ENCODE results near the gene PDE11A. TPM values are rescaled to one million over a fixed set of nuclear protein-coding genes. Genes with fewer than 3 reads are reported as not detected.

PDE11A gene
- total RNA-seq, 2 donors from 2014 or later, result 1.5 to 1.9 TPM

DNA sequence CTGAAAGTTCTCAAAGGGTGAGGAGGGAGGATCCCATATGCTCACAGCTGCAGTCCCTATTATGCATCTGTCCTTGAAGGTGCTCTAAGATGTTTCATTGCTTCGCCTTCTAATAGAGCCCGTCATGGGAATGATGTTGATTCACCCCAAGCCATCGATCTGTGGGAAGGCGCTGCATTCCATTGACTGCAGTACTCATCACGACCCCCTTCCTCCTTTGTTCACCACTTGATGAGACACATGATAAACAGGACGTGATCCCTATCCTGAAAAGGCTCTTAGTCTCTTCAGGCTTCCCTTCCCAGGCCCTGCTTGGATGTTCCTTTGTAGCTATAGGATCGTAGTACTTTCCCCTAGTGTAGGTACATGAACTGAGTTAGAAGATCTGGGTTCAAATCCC is 498.2 kb downstream of the PDE11A start:
- peaks cover 5% of the 10 kb centered on the region for H3K4me1 ChIP-seq (ENCODE audit: control insufficient read depth, insufficient read depth, low read length)
- no peak overlapping the region for H3K27ac ChIP-seq (ENCODE audit: low read depth, low read length)
- Mint-ChIP-seq H3K9me3 (no peaks in the 10 kb centered on the region), H3K27ac (no peak overlapping the region), H3K4me1 (no peaks in the 10 kb centered on the region), H3K36me3 (ENCODE audit: low read depth) (no peaks in the 10 kb centered on the region), H3K4me3 (no peak overlapping the region), H3K27me3 (ENCODE audit: insufficient read depth) (peaks cover 6% of the 10 kb centered on the region)
- TF ChIP-seq, protein P1, sequence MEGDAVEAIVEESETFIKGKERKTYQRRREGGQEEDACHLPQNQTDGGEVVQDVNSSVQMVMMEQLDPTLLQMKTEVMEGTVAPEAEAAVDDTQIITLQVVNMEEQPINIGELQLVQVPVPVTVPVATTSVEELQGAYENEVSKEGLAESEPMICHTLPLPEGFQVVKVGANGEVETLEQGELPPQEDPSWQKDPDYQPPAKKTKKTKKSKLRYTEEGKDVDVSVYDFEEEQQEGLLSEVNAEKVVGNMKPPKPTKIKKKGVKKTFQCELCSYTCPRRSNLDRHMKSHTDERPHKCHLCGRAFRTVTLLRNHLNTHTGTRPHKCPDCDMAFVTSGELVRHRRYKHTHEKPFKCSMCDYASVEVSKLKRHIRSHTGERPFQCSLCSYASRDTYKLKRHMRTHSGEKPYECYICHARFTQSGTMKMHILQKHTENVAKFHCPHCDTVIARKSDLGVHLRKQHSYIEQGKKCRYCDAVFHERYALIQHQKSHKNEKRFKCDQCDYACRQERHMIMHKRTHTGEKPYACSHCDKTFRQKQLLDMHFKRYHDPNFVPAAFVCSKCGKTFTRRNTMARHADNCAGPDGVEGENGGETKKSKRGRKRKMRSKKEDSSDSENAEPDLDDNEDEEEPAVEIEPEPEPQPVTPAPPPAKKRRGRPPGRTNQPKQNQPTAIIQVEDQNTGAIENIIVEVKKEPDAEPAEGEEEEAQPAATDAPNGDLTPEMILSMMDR (conservative IDR thresholded peaks at IDR 0.05), result no peak
- H3K9me3 ChIP-seq (ENCODE audit: control insufficient read depth, low read length), result no peaks in the 10 kb centered on the region
- no peak overlapping the region for H3K9ac ChIP-seq (ENCODE audit: extremely low read depth, low read length, poor library complexity, severe bottlenecking)
- peak; percentile 59 for DNase-seq
- 85 to 90% methylated on average over 6 to 7 of the region's 7 CpGs for WGBS, 2 experiments (ENCODE audit: insufficient coverage in 1 of 2, insufficient read length in 1 of 2)
- H3K4me3 ChIP-seq (ENCODE audit: low read length), result no peak overlapping the region
- no peaks in the 10 kb centered on the region for H3K27me3 ChIP-seq (ENCODE audit: control insufficient read depth, insufficient read depth, low read length, poor library complexity, severe bottlenecking)
- H3K36me3 ChIP-seq (ENCODE audit: control insufficient read depth, insufficient read depth, low read length), result no peaks in the 10 kb centered on the region

Other genes with a start within 250 kb of the PDE11A start
- gene RBM45, start 39.7 kb upstream of the PDE11A start, total RNA-seq, result 10 to 100 TPM; 13.7 to 14.9 TPM
- 1 to 10 TPM; 3.4 to 3.6 TPM for gene OSBPL6, start 121.7 kb upstream of the PDE11A start, total RNA-seq